Endometrial microvascular endothelial cells (primary cell): Measurements from ENCODE around the gene RECQL5. TPM values are rescaled to one million over a fixed set of nuclear protein-coding genes. Genes with fewer than 3 reads are reported as not detected.
"Not testable (repeated sequence)": the region's sequence is repeated elsewhere in the genome, so short reads cannot be mapped to it uniquely, and the experiment has no call there.

ENCODE experiments used
- in situ Hi-C: cut with HindIII; loops from 2 replicates; pipeline ENCODE4 v1.10.0; 2017; ENCODE audit warnings: low sequenced_read_pairs, low pct_unique_long_range_greater_than_20kb; ENCODE audit errors: inconsistent ontology term
- total RNA-seq: library from RNA; depleted of rRNA; stranded (reverse); fragments of >200 nt; gene quantifications from one replicate; pipeline ENCODE4 v1.2.3, GENCODE V29; 2015; ENCODE audit errors: inconsistent ontology term

Gene RECQL5
- total RNA-seq, 1 donor from 2014 or later: 9.8 TPM

- in situ Hi-C loops: no loop called here
These were observed 61.2 kb downstream of the RECQL5 start for GRCh38 chr17:75605790-75606189.

GRCh38 chr17:75604034-75604695, 62.8 kb downstream of the RECQL5 start:
- in situ Hi-C loops: no loop called here

DNA sequence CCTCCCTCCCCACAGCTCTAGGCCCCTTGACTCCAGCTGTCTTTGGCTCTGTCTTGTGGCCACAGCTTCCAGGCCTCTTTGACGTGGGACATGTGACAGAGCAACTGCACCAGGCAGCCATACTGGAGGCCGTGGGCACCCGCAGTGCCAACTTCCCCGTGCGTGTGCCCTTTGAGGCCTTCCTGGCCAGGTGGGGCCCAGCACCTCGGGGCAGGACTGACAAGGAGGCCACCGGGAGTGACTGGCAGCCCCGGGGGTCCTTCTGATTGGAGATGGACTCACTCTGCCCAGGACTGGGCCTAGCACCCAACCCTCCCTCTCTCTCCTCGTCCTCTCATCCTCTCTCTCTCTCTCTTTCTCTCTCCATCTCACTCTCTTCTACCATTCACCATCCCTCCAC, 63.8 kb downstream of the RECQL5 start:
- in situ Hi-C loops: no loop called here

- in situ Hi-C loops: no loop called here
These were observed 64.3 kb downstream of the RECQL5 start for GRCh38 chr17:75602644-75603043.

DNA sequence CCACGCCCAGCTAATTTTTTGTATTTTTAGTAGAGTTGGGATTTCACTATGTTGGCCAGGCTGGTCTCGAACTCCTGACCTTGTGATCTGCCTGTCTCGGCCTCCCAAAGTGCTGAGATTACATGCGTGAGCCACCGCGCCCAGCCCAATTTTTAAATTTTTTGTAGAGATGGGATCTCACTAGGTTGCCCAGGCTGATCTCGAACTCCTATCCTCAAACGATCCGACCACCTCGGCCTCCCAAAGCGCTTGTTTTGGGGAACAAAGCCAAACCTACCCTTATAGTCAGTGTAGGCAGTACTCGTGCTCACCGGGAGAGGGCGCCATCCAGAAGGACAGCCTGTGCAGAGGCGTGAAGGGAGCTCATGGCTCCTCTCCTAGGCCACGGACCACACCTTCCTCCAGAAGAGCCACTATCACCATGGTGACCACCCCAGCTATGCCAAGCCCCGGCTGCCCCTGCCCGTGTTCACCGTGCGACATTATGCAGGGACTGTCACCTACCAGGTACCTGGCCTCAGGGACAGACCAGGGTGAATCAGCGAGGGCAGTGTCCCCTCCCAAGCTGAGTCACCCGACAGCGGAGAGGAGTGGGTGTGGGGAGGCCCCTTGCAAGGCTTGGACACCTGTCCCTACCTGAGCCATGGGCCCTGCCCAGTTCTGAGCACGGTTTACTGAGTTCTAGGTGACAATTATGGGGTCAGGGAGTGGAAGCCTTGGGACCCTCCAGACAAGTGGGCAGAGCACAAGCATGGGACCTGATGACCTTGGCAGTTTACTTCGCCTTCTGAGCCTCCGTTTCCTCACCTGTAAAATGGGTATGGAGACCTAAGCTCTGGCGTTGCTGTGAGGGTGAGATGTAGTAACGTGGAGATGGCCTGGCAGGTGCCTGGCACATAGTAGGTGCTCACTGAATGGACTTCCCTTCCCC, 65.6 kb downstream of the RECQL5 start:
- in situ Hi-C loops: no loop called here

DNA sequence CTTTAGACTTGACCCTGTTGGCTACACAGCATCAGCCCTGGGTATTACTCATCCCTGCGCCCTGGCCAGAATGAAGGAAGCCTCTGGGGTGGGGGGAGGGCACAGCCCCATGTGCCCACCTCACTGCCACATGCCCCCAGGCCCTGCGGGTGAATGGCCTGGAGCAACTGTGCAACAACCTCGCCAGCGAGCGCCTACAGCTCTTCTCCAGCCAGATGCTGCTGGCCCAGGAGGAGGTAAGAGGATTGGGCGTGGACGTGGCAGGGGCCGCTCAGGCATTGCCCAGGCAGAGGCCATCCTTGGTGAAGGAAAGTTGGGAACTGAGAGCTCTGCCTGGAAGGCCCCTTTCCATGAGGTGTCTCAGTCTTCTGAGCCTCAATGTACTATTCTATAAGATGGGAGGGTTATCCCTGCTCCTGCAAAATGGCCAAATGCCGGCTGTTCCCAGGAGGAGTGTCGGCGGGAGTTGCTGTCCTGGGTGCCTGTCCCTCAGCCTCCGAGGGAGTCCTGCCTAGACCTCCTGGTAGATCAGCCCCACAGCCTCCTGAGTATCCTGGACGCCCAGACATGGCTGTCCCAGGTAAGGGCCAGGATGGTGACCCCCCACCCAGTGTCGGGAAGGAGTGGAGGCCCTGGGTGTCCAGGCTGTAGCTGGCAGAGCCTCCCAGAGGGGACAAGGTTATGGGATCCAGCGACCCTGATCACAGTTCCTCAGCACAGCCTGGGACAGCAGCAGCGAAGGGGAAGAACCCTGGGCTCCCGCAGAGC, 70.5 kb downstream of the RECQL5 start:
- in situ Hi-C loops: no loop called here

GRCh38 chr17:75595920-75596313, 71.0 kb downstream of the RECQL5 start:
- in situ Hi-C loops: no loop called here

DNA sequence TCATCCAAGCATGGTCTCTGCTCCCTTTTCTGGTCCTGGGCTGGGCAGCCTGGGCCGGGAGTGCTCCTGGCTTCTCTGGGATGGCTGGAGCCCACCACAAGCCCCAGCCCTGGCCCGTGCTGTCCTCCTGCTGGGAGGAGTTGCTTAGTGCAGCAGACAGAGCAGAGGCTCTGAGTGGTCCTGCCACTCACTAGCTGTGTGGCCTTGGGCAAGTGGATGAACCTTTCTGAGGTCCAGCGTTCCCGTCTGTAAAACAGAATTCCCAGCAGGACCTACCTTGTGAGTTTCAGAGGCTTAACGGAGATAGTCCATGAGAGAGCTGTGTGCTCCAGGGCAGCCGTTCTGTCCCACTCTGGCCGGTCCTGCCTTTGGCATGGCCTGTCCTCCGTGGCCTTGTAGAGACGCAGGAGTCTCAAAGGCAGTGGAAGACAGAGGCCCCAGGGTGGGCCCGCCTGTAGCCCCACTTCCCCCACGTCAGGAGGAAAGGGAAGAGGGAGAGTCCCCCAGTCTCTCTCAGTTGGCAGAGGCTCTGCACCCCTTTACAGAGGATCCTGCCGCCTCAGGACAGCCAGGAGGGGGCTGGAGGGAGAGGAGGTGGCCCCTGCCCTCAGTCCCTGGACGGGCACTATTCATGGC, 71.6 kb downstream of the RECQL5 start:
- in situ Hi-C loops: no loop called here

DNA sequence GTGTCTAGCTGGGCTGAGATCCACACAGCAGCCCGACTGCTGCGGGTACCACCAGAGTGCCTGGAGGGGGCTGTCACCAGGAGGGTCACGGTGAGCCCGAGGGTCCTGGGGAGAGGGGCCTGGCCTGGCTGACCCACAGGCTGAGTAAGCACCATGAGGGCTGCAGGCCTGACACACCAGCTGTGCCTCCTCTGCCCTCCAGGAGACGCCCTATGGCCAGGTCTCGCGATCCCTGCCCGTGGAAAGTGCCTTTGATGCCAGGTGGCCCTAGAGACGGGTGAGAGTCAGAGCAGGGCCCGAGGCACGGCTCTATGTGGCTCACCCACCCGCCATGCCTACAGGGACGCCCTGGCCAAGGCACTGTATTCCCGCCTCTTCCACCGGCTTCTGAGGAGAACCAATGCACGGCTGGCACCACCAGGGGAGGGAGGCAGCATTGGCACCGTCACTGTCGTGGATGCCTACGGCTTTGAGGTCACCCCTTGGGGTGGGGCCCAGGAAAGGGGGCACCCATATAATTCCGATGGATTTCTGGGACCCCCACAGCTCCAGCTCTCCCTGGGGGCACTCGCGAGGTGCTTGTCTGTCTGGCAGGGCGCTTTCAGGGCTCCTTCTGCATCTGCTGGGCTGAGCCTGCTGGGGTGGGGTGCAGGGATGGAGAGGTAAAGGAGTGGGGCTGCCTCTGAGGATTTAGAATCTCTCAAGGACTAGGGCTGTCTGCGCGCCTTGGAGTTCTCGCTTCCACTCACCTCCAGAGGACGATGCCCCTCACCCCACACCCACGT, 72.3 kb downstream of the RECQL5 start:
- in situ Hi-C loops: no loop called here

DNA sequence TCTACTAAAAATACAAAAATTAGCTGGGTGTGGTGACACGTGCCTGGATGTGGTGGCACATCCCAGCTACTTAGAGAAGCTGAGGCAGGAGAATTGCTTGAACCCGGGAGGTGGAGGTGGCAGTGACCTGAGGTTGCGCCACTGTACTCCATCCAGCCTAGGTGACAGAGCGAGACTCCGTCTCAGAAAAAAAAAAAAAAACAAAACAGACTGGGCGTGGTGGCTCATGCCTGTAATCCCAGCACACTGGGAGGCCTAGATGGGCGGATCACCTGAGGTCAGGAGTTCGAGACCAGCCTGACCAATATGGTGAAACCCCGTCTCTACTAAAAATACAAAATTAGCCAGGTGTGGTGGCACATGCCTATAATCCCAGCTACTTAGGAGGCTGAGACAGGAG, 73.5 kb downstream of the RECQL5 start:
- in situ Hi-C loops: not testable (repeated sequence)

GRCh38 chr17:75592348-75593020, 74.5 kb downstream of the RECQL5 start:
- in situ Hi-C loops: no loop called here

DNA sequence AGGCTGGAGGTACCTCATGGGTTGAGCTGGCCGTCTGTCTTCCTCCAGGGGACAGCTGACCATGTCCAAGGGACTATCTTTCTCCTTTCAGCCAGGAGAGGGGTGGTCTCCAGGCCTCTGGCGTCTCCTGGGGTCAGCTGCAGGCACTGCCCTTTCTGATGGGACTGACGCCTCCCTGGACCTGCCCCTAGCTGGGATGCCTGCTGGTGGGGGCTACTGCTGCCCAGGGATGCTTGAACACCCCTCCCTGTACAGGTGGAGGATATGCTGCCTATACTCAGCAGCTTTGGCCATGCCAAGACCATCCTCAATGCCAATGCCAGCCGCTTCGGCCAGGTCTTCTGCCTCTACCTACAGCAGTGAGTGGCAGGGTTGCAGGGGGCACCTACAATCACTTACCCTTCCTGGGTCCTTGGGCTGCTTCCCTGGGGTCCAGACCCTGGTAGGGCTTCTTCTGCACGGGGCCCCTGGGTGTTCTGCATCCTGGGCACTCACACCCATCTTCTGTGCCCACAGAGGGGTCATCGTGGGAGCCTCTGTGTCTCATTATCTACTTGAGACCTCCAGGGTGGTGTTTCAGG, 75.1 kb downstream of the RECQL5 start:
- in situ Hi-C loops: no loop called here

DNA sequence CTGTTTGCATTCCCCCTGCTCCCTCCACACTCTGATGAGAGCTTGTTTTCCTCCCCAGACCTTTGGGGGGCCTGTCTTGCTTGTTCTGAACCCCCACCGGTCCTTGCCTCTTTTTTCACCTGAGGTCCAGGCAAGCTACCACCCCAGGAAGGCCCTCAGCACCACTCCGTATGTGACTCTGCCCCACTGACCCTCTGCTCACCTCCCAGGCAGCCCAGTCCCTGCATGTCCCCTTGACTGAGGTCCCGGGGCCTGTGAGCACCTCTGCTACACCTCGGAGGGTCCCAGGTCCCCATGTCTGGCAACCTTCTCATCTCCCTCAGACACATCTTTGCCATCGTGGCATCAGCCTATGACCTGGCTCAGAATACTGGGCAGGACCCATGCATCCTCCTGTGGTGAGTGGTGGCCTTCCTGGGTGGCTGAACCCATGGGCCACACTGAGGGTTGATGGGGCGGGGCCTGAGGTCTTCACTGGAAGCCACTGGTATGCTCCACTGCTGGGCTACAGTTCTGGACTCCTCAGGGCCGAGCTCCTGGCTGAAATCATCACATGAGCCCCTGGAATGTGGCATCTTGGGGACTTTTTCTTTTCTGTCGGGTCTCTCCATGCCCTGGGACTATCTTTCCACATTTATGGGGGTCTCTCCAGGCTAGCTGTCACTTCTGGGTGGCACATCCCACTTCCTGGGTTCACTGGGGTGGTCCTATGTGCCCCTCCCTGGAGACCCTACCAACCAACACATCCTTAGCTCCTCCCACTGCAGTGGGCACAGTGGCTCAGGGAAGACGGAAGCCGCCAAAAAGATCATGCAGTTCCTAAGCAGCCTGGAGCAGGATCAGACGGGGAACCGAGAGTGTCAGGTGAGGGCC, 75.9 kb downstream of the RECQL5 start:
- in situ Hi-C loops: no loop called here

- in situ Hi-C loops: no loop called here
These were observed 76.6 kb downstream of the RECQL5 start for GRCh38 chr17:75590314-75590761.

- in situ Hi-C loops: no loop called here
These were observed 77.0 kb downstream of the RECQL5 start for GRCh38 chr17:75589919-75590303.

- in situ Hi-C loops: no loop called here
These were observed 77.7 kb downstream of the RECQL5 start for GRCh38 chr17:75589012-75589918.
